HUES6 (cell line): ENCODE results near the gene KIF1B.
A peak's percentile ranks its signal among the peaks of the same experiment; 100 is the strongest.

ENCODE experiments used
- H3K27ac ChIP-seq: 2 replicates; pipeline ENCODE4 v1.7.0; 2013; ENCODE audit warnings: low read depth, mild to moderate bottlenecking, low read length, inconsistent platforms
- H3K27me3 ChIP-seq: 2 replicates; pipeline ENCODE4 v1.6.1; 2013; ENCODE audit warnings: low read length; ENCODE audit not compliant: control insufficient read depth, insufficient read depth
- H3K36me3 ChIP-seq: 2 replicates; pipeline ENCODE4 v1.6.1; 2013; ENCODE audit warnings: low read length; ENCODE audit not compliant: control insufficient read depth, insufficient read depth
- H3K4me1 ChIP-seq: 2 replicates; pipeline ENCODE4 v1.6.1; 2013; ENCODE audit warnings: low read length; ENCODE audit not compliant: control insufficient read depth, insufficient read depth
- H3K4me3 ChIP-seq: 2 replicates; pipeline ENCODE4 v1.5.1; 2013; ENCODE audit warnings: low read depth, low read length
- H3K9ac ChIP-seq: one replicate; pipeline ENCODE4 v1.6.1; 2013; ENCODE audit warnings: mild to moderate bottlenecking, low read length
- H3K9me3 ChIP-seq: 2 replicates; pipeline ENCODE4 v1.6.1; 2013; ENCODE audit warnings: low read depth, low read length; ENCODE audit not compliant: control insufficient read depth, insufficient read depth

KIF1B gene

GRCh38 chr1:10178597-10179405 is 31.6 kb upstream of the KIF1B start:
- Histone ChIP-seq H3K4me3 (no peak overlapping the region), H3K4me1 (peaks cover 9% of the 10 kb centered on the region), H3K9ac (no peak overlapping the region), H3K27me3 (no peaks in the 10 kb centered on the region), H3K27ac (peak overlapping the region; percentile 47; the same call in 1 of the 2 replicates), H3K9me3 (peaks cover 3% of the 10 kb centered on the region; the same call in 1 of the 2 replicates), H3K36me3 (peaks cover 39% of the 10 kb centered on the region)

DNA sequence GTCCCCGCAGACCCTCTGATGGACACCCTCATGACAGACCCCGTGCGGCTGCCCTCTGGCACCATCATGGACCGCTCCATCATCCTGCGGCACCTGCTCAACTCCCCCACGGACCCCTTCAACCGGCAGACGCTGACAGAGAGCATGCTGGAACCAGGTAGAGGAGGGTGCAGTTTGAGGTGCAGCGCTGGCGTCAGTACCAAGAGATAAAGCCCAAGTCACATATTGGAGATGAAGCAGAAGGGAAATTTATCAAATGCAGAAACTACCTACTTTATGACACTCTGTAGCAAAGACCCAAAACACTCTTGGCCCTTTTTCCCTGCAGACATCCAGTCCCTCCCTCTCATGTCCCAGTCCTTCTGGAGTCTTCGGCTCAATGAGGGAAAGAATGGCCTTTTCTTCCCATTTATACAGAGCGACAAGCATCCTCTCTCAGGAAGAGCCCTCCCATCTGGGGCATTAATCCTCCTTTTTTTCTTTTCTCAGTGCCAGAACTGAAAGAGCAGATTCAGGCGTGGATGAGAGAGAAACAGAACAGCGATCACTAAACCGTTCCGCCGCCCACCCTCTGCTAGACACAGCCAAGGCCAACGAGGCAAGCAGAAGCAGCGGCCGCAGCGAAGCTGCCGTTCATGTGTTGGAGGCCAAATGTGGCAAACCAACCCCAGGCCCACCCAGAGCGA is 30.8 kb upstream of the KIF1B start:
- Histone ChIP-seq H3K27ac (peak overlapping the region; percentile 47; the same call in 1 of the 2 replicates), H3K9me3 (peaks cover 3% of the 10 kb centered on the region; the same call in 1 of the 2 replicates), H3K36me3 (peaks cover 38% of the 10 kb centered on the region), H3K4me3 (no peak overlapping the region), H3K27me3 (no peaks in the 10 kb centered on the region), H3K4me1 (peaks cover 9% of the 10 kb centered on the region), H3K9ac (no peak overlapping the region)

GRCh38 chr1:10181154-10181553 is 29.2 kb upstream of the KIF1B start:
- Histone ChIP-seq H3K4me3 (no peak overlapping the region), H3K4me1 (peaks cover 9% of the 10 kb centered on the region), H3K9me3 (no peaks in the 10 kb centered on the region), H3K27ac (no peak overlapping the region), H3K9ac (no peak overlapping the region), H3K27me3 (no peaks in the 10 kb centered on the region), H3K36me3 (peaks cover 27% of the 10 kb centered on the region)

GRCh38 chr1:10185759-10186158 is 24.6 kb upstream of the KIF1B start:
- Histone ChIP-seq H3K9ac (no peak overlapping the region), H3K4me3 (no peak overlapping the region), H3K9me3 (no peaks in the 10 kb centered on the region), H3K27ac (no peak overlapping the region), H3K36me3 (peaks cover 6% of the 10 kb centered on the region), H3K4me1 (no peaks in the 10 kb centered on the region), H3K27me3 (no peaks in the 10 kb centered on the region)

GRCh38 chr1:10186331-10187025 is 23.9 kb upstream of the KIF1B start:
- Histone ChIP-seq H3K27ac (no peak overlapping the region), H3K9ac (no peak overlapping the region), H3K27me3 (no peaks in the 10 kb centered on the region), H3K36me3 (no peaks in the 10 kb centered on the region), H3K9me3 (no peaks in the 10 kb centered on the region), H3K4me3 (no peak overlapping the region), H3K4me1 (no peaks in the 10 kb centered on the region)

DNA sequence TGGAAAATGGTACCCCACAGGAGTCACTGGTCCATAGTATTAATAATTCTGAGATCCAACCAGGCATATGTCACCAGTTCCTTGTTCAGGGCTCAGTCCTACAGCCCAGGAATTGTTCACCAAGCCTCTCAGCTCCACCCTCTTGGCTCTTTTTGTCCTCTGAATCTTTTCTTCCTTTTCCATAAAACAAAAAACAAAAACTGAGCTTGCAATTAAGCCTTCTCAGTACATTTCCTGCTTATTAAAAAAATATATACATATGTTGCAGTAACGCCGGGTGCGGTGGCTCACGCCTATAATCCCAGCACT is 23.4 kb upstream of the KIF1B start:
- Histone ChIP-seq H3K9me3 (no peaks in the 10 kb centered on the region), H3K4me3 (no peak overlapping the region)

GRCh38 chr1:10188133-10188650 is 22.2 kb upstream of the KIF1B start:
- H3K4me3 ChIP-seq, result no peak overlapping the region
- no peaks in the 10 kb centered on the region for H3K36me3 ChIP-seq
- no peaks in the 10 kb centered on the region for H3K4me1 ChIP-seq
- no peaks in the 10 kb centered on the region for H3K27me3 ChIP-seq
- no peak overlapping the region for H3K27ac ChIP-seq
- no peaks in the 10 kb centered on the region for H3K9me3 ChIP-seq
- H3K9ac ChIP-seq, result no peak overlapping the region

More for the DNA sequence above, 23.4 kb upstream of the KIF1B start:
- no peaks in the 10 kb centered on the region for H3K27me3 ChIP-seq
- no peaks in the 10 kb centered on the region for H3K4me1 ChIP-seq
- H3K9ac ChIP-seq, result no peak overlapping the region
- H3K27ac ChIP-seq, result no peak overlapping the region
- H3K36me3 ChIP-seq, result no peaks in the 10 kb centered on the region

GRCh38 chr1:10189659-10190058 is 20.7 kb upstream of the KIF1B start:
- Histone ChIP-seq H3K9me3 (no peaks in the 10 kb centered on the region), H3K27ac (no peak overlapping the region), H3K27me3 (no peaks in the 10 kb centered on the region), H3K4me3 (no peak overlapping the region), H3K36me3 (no peaks in the 10 kb centered on the region), H3K4me1 (no peaks in the 10 kb centered on the region), H3K9ac (no peak overlapping the region)

DNA sequence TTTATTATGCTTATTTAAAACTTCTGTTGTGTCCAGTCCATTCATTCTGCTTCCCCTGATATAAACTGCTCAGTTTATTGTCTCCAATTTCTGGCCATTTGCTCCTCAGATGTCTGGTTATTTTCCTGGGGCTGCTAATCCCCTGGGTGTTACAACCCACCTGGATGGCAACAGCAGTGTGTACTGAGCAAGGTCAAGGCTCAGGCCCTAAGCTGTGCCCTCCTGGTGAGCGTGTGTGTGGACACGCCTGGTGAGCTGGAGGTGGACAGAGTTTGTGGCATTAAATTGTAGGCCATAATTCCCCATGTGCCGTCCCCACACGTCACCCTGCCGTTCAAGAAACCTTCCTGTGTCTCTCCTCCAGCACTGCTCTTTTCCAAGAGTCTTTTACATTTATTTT is 18.1 kb upstream of the KIF1B start:
- Histone ChIP-seq H3K4me3 (no peak overlapping the region), H3K36me3 (no peaks in the 10 kb centered on the region)

GRCh38 chr1:10193288-10193687 is 17.1 kb upstream of the KIF1B start:
- no peaks in the 10 kb centered on the region for H3K4me1 ChIP-seq
- no peak overlapping the region for H3K27ac ChIP-seq
- H3K9me3 ChIP-seq, result no peaks in the 10 kb centered on the region
- no peak overlapping the region for H3K9ac ChIP-seq
- no peak overlapping the region for H3K4me3 ChIP-seq
- H3K27me3 ChIP-seq, result no peaks in the 10 kb centered on the region
- H3K36me3 ChIP-seq, result no peaks in the 10 kb centered on the region

More for the DNA sequence above, 18.1 kb upstream of the KIF1B start:
- no peaks in the 10 kb centered on the region for H3K27me3 ChIP-seq
- no peaks in the 10 kb centered on the region for H3K4me1 ChIP-seq
- H3K9ac ChIP-seq, result no peak overlapping the region
- no peaks in the 10 kb centered on the region for H3K9me3 ChIP-seq
- H3K27ac ChIP-seq, result no peak overlapping the region

GRCh38 chr1:10195570-10195969 is 14.8 kb upstream of the KIF1B start:
- H3K4me1 ChIP-seq, result no peaks in the 10 kb centered on the region
- no peaks in the 10 kb centered on the region for H3K9me3 ChIP-seq
- H3K4me3 ChIP-seq, result no peak overlapping the region
- H3K9ac ChIP-seq, result no peak overlapping the region
- H3K27me3 ChIP-seq, result no peaks in the 10 kb centered on the region
- H3K27ac ChIP-seq, result no peak overlapping the region
- no peaks in the 10 kb centered on the region for H3K36me3 ChIP-seq
